Amygdala (tissue), 56 donors: ENCODE data around the gene KRTAP5-1.
A peak's percentile ranks its signal among the peaks of the same experiment; 100 is the strongest.

ENCODE experiments used
- DNase-seq, 56 donors: peaks; one replicate each; lab custom pipeline; 2025; lab: John Stamatoyannopoulos, UW

KRTAP5-1 gene

DNA sequence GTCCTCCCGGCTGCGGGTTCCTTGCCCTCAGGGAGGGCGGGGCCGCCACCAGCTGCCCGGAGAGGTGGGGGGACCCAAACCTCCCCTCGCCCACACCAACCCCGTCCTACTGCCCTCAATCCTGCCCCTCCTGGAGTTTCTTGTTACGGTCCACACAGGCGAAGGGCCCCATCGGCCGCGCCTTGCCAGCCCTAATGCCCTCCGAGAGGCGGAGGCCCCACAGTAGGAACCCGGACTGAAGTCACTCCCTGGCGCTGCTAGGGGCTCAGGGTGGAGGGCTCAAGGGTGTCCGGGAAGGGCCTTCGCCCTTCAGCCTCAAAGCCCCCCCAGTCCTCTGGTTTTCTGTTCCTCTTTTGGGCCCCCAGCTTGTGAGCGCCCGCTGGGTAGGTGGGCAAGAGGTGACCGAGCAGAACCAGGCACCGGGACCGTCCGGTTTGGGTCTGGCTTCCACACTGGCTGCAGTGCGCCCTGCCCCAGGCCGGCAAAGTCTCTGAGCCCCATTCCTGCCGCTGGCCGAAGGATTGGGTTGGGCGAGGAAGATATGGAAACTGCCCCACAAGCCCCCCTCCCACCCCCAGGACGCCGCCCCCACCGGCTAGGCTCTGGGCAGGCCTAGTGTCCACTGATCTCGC is 37.5 kb downstream of the KRTAP5-1 start:
- no peak for DNase-seq

DNA sequence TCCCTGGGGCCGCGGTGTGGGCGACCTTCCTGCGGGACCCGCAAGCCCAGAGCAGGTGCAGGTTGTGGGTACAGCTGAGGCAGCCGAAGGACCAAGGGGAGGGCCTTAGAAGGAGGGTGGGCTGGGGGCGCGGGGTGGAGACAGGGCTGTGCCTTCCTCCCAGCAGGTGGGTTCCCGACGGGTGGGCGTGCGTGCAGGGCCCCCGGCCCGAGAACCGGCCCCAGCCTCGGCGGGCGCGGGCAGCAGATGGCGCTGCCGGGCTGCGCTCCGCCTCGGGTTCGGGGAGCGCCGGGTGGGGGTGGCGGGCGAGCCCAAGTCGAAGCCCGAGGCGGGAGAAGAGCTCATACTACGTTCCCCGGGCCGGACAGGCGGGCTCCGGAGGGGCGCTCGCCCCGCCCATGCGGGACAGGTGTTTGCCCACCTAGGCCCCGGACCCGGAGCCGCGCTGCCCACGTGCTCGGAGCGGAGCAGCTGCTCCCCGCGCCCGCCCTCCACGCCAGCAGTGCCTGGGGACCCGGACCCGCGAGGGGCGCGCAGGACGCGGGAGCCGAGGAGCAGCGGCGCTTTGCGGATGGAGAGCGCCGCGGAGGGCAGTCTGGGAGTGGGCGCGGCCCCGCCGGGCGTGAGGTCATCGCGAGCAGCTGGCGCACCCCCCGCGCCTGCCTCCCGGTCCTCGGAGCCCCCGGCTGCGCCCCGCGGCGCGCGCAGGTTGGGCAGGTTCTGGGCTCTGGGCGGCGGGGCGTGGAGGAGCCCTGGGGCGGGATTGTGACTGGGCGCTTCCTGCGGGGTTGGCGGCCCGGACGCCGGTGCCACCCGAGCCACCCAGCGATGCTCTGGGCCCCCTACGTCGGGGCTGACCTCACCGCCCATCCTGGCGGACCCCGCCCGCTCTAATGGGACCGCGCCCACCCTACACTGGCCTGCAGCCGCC is 38.3 kb downstream of the KRTAP5-1 start:
- DNase-seq: peak in 15 of 56 donors; percentile 23 to 65 (median 38)

DNA sequence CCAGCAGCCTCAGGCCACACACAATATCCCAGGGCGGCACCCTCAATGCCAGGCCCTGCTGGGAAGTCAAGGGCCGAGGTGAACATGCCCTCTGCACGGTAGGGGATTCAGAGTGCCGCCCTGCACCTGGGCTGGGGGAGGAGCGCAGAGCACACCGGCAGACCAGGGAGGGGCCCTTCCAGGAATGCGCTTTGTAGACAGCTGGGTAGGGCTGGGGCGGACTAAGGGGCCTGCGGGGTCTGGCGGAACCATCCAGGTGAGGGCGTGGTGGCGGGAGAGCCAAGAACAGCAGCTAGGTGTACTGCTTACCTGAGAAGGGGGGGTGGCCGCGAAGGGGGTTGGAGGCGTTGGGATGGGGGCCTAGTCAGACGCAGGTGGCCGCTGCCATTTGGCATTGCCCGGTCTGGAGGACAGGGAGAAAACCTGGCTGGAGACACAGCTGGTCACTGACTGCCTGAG is 39.0 kb downstream of the KRTAP5-1 start:
- DNase-seq: no peak

DNA sequence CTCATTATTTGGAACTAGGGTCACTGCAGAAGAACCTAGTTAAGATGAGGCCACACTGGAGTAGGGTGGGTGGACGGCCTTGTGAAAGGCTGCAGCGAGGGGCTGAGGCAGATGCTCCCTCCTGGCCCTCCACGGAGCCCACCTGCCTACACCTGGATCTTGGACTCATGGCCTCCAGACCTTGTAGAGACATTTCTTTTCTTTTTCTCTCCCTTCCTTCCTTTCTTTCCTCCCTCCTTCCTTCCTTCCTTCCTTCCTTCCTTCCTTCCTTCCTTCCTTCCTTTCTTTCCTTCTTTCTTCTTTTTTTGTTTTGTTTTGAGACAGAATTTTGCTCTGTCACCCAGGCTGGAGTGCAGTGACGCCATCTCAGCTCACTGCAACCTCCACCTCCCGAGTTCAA is 39.7 kb downstream of the KRTAP5-1 start:
- no peak for DNase-seq

DNA sequence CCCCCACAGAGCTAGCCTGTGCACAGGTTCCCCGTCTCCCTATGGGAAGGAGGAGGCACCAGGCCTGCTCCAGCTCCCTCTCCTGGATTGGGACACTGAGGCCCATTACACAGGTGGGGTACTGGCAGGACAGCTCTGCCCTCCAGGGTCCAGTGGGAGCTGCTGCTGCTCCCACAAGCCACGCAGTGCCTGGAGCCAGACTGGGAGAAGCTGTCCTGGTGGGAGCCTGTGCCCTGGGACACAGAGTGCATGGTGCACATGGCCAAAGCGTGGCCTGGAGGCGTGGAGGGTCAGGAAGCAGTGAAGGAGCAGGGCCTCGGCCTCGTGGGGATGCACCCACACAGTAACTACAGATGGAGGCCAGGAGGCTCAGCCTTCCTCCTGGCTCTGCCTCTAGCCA is 40.5 kb downstream of the KRTAP5-1 start:
- DNase-seq: no peak

DNA sequence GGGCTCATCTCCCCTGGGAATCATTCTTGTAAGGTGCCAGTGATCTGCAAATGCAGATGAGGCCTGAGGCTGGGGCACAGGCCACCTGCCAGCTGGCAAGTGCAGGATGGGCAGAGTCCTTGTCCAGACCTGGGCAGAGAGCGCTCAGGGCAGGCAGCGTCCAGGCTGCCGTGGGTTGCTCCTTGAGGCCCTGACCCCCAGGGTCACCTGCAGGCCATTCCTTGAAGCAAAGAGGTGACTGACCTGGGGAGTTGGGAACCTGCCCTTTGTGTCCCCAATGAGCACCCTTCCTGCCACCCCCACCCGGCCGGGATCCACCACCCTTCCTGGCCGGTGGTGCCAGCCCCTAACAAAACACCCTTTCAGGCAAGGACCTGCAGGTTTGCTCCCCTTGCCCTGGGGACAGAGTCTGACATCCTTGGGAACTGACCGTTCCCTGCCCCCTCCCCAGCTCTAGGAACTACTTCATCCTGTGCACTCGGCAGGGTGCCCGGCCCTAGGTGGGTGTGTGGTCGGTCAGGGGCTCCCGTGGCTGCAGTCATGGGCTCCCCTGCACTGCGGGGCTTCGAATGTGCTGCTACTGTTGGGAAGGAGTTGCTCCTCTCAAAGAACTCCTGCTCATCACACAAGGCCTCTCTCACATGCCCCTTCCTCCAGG is 41.3 kb downstream of the KRTAP5-1 start:
- DNase-seq: no peak

DNA sequence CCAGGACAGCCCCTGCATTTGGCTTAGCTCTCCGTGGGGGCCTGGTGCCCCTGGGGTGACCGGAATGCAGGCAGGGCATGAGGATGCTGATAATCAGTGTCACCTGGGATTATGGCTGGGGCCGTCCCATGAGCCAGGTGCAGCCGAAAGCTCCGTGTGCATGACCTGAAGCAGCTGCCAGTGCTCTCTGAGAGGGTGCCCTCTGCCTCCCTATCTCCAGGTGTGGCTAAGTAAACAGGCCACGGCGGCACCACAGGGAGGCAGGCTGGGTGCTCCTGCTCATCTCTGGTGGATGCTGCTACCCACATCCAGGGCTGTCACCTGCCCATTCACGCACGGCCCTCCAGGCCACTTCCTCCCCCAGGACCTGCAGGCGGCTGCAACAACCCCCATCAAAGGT is 42.8 kb downstream of the KRTAP5-1 start:
- DNase-seq: no peak

DNA sequence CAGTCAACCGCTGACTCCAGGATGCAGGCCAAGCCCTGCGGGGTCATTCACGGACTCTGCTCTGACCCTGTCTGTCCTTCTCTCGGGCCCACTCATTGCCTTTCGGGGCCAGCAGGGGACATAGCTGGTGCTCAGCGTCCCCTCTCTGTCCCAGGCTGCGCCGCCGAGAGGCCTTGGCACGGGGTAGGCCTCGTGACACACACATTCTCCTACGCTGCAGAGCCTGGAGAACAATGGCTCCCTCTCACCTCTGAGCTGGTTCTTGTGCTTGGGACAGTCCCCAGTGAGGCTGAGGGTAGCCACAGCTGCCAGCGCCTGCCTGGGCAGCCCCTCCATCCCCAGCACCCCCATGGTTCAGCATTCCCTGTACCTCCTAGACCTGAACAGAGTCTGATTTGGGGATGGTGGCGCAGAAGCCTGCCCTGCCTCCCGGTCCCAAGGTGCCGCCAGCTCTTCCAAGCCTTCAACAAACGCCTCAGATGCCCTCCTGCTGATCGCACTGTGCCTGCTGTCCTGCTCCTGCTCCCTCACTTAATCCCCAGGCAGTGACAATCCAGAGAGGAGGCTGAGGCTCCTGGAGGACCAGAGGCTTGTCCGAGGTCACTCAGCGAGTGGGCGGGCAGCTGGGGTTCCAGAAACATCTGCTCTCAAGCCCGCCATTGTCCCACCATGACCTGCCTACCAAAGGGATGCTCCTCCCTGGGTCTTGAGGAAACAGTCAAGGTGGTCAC is 43.4 kb downstream of the KRTAP5-1 start:
- peak in 43 of 56 donors; percentile 26 to 90 (median 66) for DNase-seq

DNA sequence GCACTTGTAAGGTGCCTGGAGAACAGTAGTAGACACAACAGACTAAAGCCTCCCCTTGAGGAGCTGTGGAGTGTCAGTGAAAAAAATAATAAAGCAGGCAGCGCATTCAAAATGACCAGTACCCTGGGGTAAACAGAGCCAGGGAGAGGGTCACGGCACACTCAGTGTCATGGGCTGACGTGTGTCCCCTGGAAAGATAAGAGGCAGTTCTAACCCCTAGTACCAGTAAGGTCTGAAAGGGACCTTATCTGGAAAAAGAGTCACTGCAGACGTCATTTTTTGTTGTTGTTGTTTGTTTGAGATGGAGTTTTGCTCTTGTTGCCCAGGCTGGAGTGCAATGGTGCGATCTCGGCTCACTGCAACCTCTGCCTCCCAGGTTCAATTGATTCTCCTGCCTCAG is 45.0 kb downstream of the KRTAP5-1 start:
- no peak for DNase-seq

DNA sequence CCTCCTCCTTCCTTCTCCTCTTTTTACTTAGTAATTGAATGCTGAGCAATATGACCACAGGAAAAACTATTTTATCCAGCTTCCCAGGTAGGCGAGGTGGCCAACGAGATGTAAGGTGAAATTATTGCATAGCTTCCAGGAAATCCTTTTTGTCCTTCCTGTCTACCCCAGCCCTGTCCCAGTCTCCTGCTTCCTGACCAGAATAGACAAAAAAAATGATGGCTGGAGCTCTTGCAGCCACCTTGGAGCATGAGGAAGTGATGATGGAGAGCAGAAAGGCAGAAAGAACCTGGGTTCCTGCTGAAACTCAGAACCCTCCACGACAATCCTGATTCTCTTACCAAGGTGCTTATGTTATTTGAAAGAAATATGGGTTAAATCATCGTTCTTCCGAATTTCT is 46.9 kb downstream of the KRTAP5-1 start:
- DNase-seq: no peak

DNA sequence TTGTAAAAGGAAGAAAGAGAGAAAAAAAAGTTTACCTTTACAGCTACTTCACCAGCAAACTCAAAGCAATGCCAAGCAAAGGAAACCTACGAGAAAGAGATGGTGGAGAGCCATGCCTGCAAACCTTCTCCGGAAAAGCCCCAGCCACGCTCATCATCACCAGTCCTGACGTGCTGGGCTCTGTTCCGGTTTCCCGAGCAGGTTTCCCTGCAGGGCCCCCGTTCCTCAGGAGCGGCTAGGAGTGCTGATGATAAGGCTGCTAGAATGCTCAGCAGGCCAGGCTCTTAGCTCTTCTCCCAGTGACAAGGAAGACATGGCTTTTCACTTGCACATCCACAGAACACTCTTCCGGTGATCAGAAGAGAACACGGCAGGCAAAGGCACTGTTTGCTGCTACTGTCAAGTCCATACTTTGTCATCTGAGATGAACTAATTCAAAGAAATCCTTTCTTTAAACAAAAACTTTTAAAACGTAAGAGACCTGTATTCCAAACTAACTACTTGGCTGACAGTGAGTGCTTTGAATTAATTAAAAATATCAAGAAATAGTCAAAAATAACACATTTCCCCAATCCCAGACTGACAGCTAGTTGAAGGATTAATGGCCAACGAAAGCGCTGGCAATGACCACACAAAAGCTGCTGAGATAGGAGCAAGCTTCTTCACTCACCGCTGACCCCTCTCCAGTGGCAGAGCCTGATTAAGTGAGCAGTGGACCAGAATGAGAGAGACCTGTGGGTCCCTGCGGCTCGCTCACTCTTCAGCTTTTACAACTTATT is 48.8 kb downstream of the KRTAP5-1 start:
- no peak for DNase-seq

DNA sequence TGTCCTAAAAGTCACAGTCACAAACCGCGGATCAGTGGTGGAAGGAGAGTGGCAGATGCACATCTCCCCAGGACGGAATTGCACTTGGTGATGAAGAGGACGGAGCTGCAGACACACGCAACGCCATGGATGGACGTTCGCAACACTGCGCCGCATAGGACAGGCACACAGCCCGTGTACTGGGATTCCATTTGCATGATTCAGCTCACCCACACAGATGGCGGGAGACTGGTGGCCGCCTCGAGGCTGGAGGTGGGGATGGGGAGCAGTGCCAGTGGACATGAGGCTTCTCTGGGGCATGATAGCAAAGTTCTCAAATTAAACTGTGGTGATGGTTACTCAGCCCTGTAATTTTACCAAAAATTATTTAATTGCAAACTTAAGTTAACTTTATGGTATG is 50.4 kb downstream of the KRTAP5-1 start:
- DNase-seq: no peak
